NCI-H1092 treated with DMSO at 0.1 percent for 48 hours (cell line): Measurements from ENCODE around the gene EIF4G2.

Experiments used
- DNase-seq: peaks from one replicate; lab custom pipeline; 2025; lab: John Stamatoyannopoulos, UW

The EIF4G2 gene

DNA sequence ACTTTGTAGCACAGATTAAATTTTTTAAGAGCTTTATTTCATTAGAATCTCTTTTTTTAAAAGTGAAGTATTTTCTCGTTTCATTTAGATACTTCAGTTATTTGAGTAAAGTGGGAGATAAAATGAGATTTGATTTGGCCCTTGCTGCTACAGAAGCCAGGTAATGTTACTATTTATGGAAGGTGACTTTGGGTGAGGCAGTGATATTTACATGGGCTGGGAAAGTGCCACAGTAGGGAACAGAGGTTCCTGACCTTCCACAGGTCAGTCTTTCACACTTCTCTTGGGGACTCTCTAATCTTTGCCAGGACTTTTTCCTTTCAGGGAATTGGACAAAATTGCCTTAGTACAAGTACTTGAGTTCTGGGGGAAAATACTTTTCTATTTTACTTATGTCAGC, 37.3 kb downstream of the EIF4G2 start:
- no peak for DNase-seq

GRCh38 chr11:10770626-10771254, 38.0 kb downstream of the EIF4G2 start:
- peak; percentile 38 for DNase-seq

DNA sequence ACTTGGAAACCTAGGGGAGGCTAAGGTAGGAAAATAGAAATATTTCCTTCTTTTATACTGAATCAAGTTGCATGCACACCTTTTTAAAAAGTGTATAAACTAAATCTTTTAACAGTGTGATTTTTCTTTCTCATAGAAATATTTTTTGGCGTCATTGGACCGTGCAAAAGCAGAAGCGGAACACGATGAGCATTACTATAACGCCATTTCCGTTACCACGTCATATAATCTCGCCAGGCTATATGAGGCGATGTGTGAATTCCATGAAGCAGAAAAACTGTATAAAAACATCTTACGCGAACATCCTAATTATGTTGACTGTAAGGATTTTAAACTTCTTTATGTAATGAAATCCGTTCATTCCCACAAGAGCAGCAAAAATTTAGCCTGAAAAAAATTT, 44.3 kb downstream of the EIF4G2 start:
- no peak for DNase-seq

- DNase-seq: no peak
Measured at GRCh38 chr11:10763766-10764165, 45.0 kb downstream of the EIF4G2 start.

DNA sequence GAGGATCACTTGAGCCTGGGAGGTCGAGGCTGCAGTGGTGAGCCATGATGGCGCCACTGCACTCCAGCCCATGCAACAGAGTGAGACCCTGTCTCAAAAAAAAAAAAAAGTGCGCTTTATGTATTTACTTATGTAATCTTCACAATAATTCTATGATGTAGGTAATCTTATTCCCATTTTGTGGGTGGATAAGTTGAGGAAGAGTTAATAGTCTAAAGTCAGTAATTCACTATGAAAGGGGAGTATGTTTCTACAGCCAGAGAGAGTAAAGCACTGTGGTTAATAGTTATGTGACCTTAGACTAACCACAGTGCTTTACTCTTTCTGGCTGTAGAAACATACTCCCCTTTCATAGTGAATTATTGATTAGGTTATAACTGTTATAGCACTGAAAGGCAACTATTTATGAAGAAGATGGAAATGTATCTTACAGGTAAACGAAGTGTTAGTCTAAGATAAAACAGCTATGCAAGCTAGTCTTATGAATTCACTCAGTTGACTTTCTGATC, 45.8 kb downstream of the EIF4G2 start:
- DNase-seq: no peak

GRCh38 chr11:10762185-10762584, 46.5 kb downstream of the EIF4G2 start:
- no peak for DNase-seq

DNA sequence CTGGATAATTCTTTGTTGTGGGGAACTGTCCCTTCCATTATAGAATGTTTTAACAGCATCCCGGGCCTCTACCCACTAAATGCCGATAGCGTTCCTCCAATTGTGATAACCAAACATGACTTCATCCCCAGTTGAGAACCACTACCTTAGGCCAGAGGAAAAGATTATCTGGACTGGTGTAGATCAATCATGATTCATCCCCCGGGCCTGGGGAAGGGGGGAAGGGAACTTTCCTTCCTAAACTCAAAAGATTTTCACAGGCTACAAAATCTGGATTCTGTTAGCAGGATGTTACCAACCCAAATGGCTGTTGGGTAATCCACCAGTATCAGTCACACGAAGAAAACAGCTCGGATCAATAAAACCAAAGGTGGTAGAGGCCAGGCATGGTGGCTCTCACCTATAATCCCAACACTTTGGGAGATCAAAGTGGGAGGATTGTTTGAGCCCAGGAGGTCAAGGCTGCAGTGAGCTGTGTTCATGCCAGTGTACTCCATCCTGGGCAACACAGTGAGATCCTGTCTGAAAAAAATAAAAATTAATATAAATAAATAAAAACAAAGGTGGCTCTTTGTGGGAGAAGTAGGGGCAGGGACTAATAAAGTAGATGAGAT, 47.5 kb downstream of the EIF4G2 start:
- no peak for DNase-seq

GRCh38 chr11:10758957-10759356, 49.8 kb downstream of the EIF4G2 start:
- no peak for DNase-seq

GRCh38 chr11:10752486-10752885, 56.2 kb downstream of the EIF4G2 start:
- no peak for DNase-seq

- DNase-seq: no peak
Measured at GRCh38 chr11:10752061-10752460, 56.7 kb downstream of the EIF4G2 start.

DNA sequence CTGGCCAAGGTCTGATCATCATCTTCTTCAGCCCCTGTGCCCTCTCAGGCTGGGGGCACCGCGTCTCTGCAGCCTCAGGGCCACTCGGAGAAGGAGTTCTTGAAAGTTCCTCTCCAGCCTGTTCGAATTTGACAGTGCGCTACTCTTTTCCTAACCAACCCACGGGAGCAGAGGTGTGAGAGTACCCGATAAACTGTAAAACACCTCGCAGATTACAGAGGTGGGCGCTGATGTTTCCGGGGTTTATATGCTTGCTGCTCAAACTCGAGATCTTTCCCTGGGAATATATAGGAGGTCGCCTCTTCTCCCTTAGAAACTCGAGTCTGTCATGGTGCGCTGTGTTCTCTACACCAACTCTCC, 57.2 kb downstream of the EIF4G2 start:
- DNase-seq: peak; percentile 25

GRCh38 chr11:10750838-10751580, 57.7 kb downstream of the EIF4G2 start, which contains the start of gene CTR9:
Gene CTR9 (plus strand): TSS chr11:10751246. CDS start chr11:10751413, 167 bp downstream.
- peak; percentile 98 for DNase-seq

DNA sequence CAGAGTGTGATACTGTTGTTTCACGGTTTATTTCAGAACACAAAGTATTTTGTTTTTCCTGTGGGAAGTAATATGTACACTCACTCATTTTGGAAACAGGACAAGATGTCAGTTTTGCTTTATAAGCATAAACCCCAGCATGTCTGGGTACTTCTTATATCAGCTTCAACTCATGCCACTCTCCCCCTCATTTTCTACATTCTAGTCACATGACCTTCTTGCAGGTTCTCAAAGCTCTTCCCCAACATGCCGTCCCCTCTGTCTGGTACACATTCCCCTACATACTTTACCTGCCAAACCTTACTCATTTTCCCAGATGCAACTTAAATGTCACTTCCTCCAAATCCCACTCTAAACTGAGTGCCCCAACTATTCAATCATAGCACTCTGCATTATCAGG, 59.2 kb downstream of the EIF4G2 start:
- no peak for DNase-seq

GRCh38 chr11:10747733-10748132, 61.0 kb downstream of the EIF4G2 start:
- no peak for DNase-seq
